Thyroid gland (tissue), 4 donors: ENCODE measurements around the gene HADHA.

Source experiments
- CTCF ChIP-seq, 6 experiments: fragments of 200-600 bp in 3 of 6; fragments of 450-650 bp in 3 of 6; sonication (generic) in 3 of 6; IDR thresholded peaks; one replicate each; pipeline ENCODE4 v1.5.1; 2016 to 2019; ENCODE audit warnings: antibody characterized with exemption in 6 of 6, mild to moderate bottlenecking in 2 of 6, inconsistent platforms in 1 of 6, moderate library complexity in 1 of 6
- POLR2A ChIP-seq, 2 donors: fragments of 450-650 bp; IDR thresholded peaks; one replicate each; pipeline ENCODE4 v1.6.1; 2017; ENCODE audit warnings: antibody characterized with exemption in 2 of 2, mild to moderate bottlenecking in 2 of 2, moderate library complexity in 1 of 2

GRCh38 chr2:26283606-26284005 lies 39.2 kb upstream of the HADHA start:
- no peak for TF ChIP-seq CTCF (IDR thresholded peaks at IDR 0.05)
- no peak for TF ChIP-seq POLR2A (IDR thresholded peaks at IDR 0.05)
